GM18499 (cell line): ENCODE data around the gene ZKSCAN5.
"Not testable (repeated sequence)": the region's sequence is repeated elsewhere in the genome, so short reads cannot be mapped to it uniquely, and the experiment has no call there.

Experiments
- ATAC-seq: cut with Tn5 transposase; IDR thresholded peaks from one replicate; pipeline ENCODE4 v1.9.1; 2021; ENCODE audit warnings: moderate number of reproducible peaks; ENCODE audit not compliant: insufficient read depth, unreplicated experiment

Gene ZKSCAN5

GRCh38 chr7:99497766-99498545 is 6.5 kb upstream of the ZKSCAN5 start:
- ATAC-seq, result no peak

- ATAC-seq, result no peak
Measured at GRCh38 chr7:99498546-99498944, 5.9 kb upstream of the ZKSCAN5 start.

GRCh38 chr7:99499371-99499720 is 5.1 kb upstream of the ZKSCAN5 start:
- no peak for ATAC-seq

- no peak for ATAC-seq
Measured at GRCh38 chr7:99499721-99500636, 4.5 kb upstream of the ZKSCAN5 start, which contains the start of gene ZNF394. ZNF394 (minus strand) TSS chr7:99500281; CDS start chr7:99500093, 188 bp downstream.

DNA sequence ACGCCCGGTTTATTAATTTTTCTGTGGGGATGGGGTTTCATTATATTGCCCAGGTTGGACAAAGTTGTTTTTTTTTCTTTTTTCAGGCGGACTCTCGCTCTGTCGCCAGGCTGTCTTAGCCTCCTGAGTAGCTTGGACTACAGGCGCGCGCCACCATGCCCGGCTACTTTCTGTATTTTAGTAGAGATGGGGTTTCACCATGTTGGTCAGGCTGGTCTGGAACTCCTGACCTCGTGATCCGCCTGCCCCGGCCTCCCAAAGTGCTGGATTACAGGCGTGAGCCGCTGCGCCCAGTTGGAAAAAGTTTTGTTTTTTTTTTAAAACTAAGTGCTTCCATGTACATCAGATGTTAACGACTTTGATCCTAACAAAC is 3.8 kb upstream of the ZKSCAN5 start:
- no peak for ATAC-seq

DNA sequence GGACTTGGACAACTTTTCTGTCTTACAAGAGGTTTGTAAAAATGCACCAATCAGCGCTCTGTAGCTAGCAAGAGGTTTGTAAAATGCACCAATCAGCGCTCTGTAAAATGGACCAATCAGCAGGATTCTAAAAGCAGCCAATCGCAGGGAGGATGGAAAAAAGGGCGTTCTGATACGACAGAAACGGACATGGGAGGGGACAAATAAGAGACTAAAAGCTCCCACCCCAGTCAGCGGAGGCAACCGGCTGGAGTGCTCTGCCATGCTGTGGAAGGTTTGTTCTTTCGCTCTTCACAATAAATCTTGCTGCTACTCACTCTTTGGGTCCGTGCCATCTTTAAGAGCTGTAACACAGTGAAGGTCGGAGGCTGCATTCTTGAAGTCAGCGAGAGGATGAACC is 3.2 kb upstream of the ZKSCAN5 start:
- ATAC-seq, result not testable (repeated sequence)

- ATAC-seq, result no peak
Measured at GRCh38 chr7:99504281-99504602, 220 bp upstream of the ZKSCAN5 start.

GRCh38 chr7:99505324-99505662 is 831 bp downstream of the ZKSCAN5 start:
- ATAC-seq, result no peak

DNA sequence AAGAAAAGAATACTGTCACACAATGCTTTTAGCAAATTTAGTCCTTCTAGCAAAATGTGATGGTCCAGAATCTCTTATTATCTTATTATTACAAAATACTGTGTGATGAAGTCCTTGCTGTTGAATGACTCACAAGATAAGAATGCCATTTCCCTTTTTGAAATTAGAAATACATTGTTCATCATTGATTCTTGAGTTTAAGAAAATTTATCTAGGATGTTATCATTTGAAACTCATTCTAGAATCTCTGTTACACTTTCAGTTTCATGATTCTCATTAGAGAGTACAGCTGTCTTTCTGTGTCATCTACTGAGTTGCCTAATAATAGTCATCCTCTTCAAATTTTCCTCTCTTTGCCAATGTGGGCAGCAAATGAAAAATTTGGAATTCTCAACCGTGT is 9.6 kb downstream of the ZKSCAN5 start:
- no peak for ATAC-seq

- ATAC-seq, result no peak
Measured at GRCh38 chr7:99521399-99521798, 16.9 kb downstream of the ZKSCAN5 start.

- no peak for ATAC-seq
Measured at GRCh38 chr7:99525713-99526440, 21.4 kb downstream of the ZKSCAN5 start.

GRCh38 chr7:99531354-99531765 is 26.9 kb downstream of the ZKSCAN5 start:
- ATAC-seq, result no peak

DNA sequence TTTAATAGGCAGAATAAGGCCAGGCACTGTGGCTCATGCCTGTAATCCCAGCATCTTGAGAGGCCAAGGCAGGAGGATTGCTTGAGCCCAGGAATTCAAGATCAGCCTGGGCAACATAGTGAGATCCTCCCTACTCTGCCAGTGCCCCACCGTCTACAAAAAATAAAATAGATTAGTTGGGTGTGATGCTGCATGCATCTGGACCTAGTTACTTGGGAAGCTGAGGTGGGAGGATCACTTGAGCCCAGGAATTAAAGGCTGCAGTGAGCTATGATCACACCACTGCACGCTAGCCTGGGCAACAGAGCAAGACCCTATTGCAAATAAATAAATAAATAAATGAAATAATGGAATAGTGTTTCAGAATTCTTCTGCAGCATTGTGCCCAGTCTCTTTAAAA is 31.2 kb downstream of the ZKSCAN5 start:
- ATAC-seq, result no peak

DNA sequence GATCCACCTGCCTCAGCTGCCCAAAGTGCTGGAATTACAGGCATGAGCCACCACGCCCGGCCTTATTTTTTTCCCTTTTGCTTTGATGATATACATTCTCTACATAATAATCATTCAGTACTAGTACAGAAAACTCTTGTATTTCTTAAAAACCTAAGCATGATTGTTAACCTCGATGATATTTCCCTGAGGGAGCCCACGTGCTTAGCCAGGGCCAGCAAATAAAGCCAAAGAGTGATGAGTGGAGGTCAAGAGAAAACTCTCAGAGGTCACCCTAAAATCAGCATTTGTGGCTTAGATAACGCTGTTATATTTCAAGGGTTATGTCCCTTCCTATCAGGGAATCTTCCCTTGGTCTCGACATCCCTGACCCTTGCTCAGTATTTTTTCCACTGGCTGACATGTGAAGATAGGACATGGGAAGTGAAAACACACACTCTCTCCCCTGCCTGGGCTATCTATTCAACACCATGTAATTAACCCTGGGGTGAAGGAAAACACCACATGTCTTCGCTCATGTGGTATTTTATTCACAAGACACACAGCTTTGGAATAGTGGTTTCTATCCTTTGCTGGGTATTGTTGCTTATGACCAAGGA is 34.9 kb downstream of the ZKSCAN5 start:
- ATAC-seq, result no peak

- ATAC-seq, result no peak
Measured at GRCh38 chr7:99540542-99540941, 36.1 kb downstream of the ZKSCAN5 start.

GRCh38 chr7:99541212-99541611 is 36.8 kb downstream of the ZKSCAN5 start:
- ATAC-seq, result no peak

- ATAC-seq, result no peak
Measured at GRCh38 chr7:99543081-99543671, 38.7 kb downstream of the ZKSCAN5 start.

DNA sequence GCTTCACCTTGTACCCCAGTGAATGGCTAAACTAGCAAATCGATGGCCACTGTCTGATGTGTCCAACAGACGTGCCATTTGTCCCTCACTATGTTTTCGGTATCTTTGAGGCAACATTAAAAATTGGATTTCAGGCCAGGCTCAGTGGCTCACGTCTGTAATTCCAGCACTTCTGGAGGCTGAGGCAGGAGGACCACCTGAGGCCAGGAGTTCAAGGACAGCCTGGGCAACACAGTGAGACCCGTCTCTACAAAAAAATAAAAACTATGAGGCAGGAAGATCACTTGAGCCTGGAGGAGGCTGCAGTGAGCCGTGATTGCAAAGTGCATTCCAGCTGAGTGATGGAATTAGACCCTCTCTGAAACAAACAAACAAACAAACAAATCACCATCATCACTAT is 39.5 kb downstream of the ZKSCAN5 start:
- ATAC-seq, result no peak

DNA sequence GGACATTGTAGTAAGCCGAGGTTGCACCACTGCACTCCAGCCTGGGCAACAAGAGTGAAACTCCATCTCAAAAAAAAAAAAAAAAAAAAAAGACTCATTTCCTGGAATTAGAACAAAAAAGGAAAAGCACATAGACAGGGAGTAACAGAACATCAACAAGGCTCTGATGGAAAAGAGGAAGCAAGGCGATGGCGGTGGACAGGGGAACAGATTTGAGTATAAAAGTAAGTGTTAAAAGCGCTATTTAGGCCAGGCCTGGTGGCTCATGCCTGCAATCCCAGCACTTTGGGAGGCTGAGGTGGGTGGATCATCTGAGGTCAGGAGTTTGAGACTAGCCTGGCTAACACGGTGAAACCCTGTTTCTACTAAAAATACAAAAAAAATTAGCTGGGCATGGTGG is 40.8 kb downstream of the ZKSCAN5 start:
- not testable (repeated sequence) for ATAC-seq

DNA sequence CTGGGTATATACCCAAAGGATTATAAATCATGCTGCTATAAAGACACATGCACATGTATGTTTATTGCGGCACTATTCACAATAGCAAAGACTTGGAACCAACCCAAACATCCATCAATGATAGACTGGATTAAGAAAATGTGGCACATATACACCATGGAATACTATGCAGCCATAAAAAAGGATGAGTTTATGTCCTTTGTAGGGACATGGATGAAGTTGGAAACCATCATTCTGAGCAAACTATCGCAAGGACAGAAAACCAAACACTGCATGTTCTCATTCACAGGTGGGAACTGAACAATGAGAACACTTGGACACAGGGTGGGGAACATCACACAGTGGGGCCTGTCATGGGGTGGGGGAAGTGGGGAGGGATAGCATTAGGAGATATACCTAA is 45.1 kb downstream of the ZKSCAN5 start:
- ATAC-seq, result not testable (repeated sequence)
